Measurements from ENCODE around the gene BICD1.

The BICD1 gene

DNA sequence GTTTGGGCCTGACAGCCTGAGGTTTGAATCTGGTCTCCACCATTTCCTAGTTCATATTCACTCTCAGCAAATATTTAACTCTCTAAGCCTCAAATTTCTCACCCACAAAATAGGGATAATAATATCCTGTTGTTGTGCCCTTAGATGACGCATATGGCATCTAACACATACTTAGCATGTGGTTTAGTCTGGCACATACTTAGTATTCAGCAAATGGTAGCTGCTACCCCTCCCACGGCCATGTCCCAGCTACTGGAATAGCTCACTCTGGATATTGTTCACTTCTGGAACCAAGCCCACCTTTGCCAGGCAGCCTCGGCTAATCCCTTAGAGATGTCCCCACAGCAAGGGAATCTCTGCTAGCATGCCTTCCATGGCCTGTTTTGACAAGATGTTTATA lies 53.3 kb downstream of the BICD1 start:
- H3K4me3 ChIP-seq (ENCODE audit: low read length) = no peak overlapping the region
- no peak for DNase-seq (ENCODE audit: low read depth)
- TF ChIP-seq, protein P1, sequence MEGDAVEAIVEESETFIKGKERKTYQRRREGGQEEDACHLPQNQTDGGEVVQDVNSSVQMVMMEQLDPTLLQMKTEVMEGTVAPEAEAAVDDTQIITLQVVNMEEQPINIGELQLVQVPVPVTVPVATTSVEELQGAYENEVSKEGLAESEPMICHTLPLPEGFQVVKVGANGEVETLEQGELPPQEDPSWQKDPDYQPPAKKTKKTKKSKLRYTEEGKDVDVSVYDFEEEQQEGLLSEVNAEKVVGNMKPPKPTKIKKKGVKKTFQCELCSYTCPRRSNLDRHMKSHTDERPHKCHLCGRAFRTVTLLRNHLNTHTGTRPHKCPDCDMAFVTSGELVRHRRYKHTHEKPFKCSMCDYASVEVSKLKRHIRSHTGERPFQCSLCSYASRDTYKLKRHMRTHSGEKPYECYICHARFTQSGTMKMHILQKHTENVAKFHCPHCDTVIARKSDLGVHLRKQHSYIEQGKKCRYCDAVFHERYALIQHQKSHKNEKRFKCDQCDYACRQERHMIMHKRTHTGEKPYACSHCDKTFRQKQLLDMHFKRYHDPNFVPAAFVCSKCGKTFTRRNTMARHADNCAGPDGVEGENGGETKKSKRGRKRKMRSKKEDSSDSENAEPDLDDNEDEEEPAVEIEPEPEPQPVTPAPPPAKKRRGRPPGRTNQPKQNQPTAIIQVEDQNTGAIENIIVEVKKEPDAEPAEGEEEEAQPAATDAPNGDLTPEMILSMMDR (IDR thresholded peaks at IDR 0.05; ENCODE audit: insufficient read depth, low read depth, low read length, missing control alignments) = no peak

DNA sequence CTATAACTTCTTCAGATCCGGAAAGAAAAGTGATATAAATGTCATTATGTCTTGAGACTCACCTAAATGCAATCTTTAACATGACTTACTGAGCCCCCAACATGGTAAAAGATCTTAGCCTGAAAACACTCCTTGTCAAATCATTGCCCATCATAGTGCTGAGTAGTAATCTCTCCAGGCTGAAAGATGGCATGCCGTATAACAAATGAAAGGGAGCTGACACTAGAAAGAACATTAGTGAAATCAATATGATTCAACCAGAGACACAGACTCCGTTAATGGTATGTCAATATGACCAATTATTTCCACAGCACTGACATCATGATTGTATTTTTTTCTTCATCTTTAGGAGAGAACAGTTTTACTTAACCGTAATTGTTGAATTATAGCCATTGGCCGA lies 54.4 kb downstream of the BICD1 start:
- TF ChIP-seq, protein P1 (IDR thresholded peaks at IDR 0.05; ENCODE audit: insufficient read depth, low read depth, low read length, missing control alignments) = no peak
- H3K4me3 ChIP-seq (ENCODE audit: low read length) = no peak overlapping the region
- DNase-seq (ENCODE audit: low read depth) = no peak

DNA sequence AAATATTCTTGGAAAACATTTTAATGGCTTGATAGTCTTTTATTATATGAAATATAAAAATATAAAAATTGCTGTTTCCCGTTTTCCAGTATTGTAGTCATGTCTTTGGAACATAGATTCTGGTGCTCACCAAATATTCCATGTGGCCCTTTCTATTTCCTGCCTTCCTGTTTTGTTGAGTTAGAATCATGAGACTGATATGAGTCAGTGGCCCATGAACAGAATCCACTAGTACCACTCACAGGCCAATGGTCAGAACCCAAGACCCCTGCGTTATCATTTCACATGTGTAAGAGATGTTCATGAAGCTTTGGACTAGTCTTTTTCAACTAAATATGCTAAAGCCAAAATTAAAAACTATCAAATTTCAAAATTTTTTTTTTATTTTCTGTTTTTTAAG lies 56.9 kb downstream of the BICD1 start:
- no peak for DNase-seq (ENCODE audit: low read depth)
- TF ChIP-seq, protein P1 (IDR thresholded peaks at IDR 0.05; ENCODE audit: insufficient read depth, low read depth, low read length, missing control alignments) = no peak
- no peak overlapping the region for H3K4me3 ChIP-seq (ENCODE audit: low read length)

DNA sequence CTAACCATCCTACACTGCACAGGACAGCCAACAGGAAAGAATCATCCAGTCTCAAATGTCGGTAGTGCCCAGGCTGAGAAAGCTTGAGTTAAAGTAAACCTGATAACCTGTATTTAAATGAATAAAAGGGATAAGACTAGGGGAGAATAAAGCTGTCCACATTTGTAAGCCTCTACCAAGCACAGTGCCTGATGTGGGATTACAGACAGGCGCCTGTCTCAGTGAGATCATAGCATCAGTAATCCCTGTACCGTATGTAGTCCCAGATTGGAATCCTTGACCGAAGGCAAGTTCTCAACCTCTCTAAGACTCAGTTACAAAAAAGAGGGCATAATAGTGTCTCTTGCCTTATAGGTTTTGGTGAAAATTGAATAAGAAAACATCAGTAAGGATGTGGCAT lies 59.9 kb downstream of the BICD1 start:
- TF ChIP-seq, protein P1 (IDR thresholded peaks at IDR 0.05; ENCODE audit: insufficient read depth, low read depth, low read length, missing control alignments) = no peak
- DNase-seq (ENCODE audit: low read depth) = no peak
- no peak overlapping the region for H3K4me3 ChIP-seq (ENCODE audit: low read length)

DNA sequence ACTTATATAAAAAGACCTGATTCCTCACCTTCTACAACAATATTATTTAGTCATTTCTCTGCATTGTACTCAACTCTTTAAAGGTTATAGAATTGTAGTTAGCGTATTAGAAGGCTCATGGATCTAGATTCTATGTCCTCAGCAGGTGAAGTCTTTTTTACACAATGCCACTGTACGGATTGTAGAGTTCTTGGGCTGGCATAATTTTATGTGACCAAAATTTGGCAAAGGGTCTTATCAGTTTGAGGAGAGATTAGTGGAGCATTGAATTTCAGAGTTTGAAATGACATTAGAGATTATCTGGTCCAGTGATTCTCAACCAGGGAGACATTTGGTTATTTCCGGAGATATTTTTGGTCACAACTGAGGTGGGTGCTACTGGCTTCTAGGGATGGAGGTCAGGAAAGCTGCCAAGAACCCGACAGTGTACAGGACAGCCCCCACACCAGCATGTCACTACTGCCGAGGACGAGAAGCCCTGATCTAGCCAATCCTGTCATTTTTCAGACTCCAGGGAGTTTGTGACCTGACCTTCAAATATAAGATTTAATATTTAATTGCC lies 63.9 kb downstream of the BICD1 start:
- no peak for DNase-seq (ENCODE audit: low read depth)
- H3K4me3 ChIP-seq (ENCODE audit: low read length) = no peak overlapping the region
- TF ChIP-seq, protein P1 (IDR thresholded peaks at IDR 0.05; ENCODE audit: insufficient read depth, low read depth, low read length, missing control alignments) = no peak

DNA sequence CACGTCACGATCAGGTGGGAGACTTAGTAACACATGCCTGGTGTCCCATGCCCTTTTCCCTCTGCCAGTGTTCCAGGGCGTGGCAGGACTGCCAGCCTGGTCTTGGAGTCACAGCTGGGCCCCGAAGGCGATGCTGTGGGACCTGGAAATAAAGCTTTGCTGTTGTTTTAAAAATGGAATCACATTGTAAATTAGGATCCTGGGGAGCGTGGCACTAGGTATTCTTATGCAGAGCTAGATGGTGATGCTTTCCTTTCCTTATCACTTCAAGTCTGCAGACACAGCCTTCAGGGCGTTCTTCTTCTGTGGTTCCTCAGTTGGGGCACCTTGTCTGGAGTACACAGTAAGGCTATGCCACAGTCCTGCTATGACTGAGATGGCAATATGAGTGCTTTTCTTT lies 64.6 kb downstream of the BICD1 start:
- DNase-seq (ENCODE audit: low read depth) = no peak
- H3K4me3 ChIP-seq (ENCODE audit: low read length) = no peak overlapping the region
- TF ChIP-seq, protein P1 (IDR thresholded peaks at IDR 0.05; ENCODE audit: insufficient read depth, low read depth, low read length, missing control alignments) = no peak

DNA sequence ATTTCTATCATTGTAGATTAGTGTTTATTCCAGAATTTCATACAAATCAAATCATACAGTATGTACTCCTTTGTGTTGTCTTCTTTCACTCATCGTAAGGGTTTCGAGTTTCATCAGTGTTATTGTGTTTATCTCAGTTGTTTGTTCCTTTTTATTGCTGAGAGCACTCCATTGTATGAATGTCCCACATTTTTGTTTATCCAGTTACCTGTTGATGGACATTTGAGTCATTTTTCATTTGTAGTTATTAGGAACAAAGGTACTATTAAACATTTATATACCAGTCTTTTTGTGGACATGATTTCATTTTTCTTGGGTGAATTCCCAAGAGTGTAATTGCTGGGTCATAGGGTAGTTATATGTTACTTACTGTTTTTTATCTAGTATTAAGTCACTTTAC lies 70.0 kb downstream of the BICD1 start:
- no peak overlapping the region for H3K4me3 ChIP-seq (ENCODE audit: low read length)
- TF ChIP-seq, protein P1 (IDR thresholded peaks at IDR 0.05; ENCODE audit: insufficient read depth, low read depth, low read length, missing control alignments) = no peak
- no peak for DNase-seq (ENCODE audit: low read depth)
